H9 (cell line): ENCODE results near the gene KCNS3. TPM values are rescaled to one million over a fixed set of nuclear protein-coding genes. Genes with fewer than 3 reads are reported as not detected.
A peak's percentile ranks its signal among the peaks of the same experiment; 100 is the strongest.

Experiments used
- DNase-seq: peaks from one replicate; pipeline ENCODE4 v3.0.0-alpha.2; 2017
- H2AFZ ChIP-seq: one replicate; pipeline ENCODE4 v1.6.1; 2013; ENCODE audit warnings: mild to moderate bottlenecking, low read length, control low read depth, moderate library complexity
- H2AK5ac ChIP-seq: 2 replicates; pipeline ENCODE4 v1.6.1; 2013; ENCODE audit warnings: low read length, control low read depth, mixed read lengths; ENCODE audit not compliant: insufficient read length
- H2BK120ac ChIP-seq: one replicate; pipeline ENCODE4 v1.6.1; 2013; ENCODE audit warnings: low read depth, mild to moderate bottlenecking, low read length, control low read depth, inconsistent platforms; ENCODE audit not compliant: poor library complexity, severe bottlenecking
- H2BK12ac ChIP-seq: 2 replicates; pipeline ENCODE4 v1.6.1; 2013; ENCODE audit warnings: low read length, control low read depth, mixed read lengths, low read depth; ENCODE audit not compliant: insufficient read length
- H2BK15ac ChIP-seq: 2 replicates; pipeline ENCODE4 v1.6.1; 2013; ENCODE audit warnings: low read depth, low read length, control low read depth
- H2BK20ac ChIP-seq: one replicate; pipeline ENCODE4 v1.6.1; 2013; ENCODE audit warnings: low read depth, mild to moderate bottlenecking, low read length, control low read depth, inconsistent platforms; ENCODE audit not compliant: poor library complexity, severe bottlenecking
- H2BK5ac ChIP-seq: 2 replicates; pipeline ENCODE4 v1.6.1; 2013; ENCODE audit warnings: low read length, control low read depth, mixed read lengths; ENCODE audit not compliant: insufficient read length
- H3K14ac ChIP-seq: 2 replicates; pipeline ENCODE4 v1.6.1; 2013; ENCODE audit warnings: low read length, control low read depth; ENCODE audit not compliant: insufficient read depth
- H3K18ac ChIP-seq: 2 replicates; pipeline ENCODE4 v1.6.1; 2013; ENCODE audit warnings: low read depth, mild to moderate bottlenecking, mixed read lengths, low read length, control low read depth; ENCODE audit not compliant: insufficient read length
- H3K23ac ChIP-seq: 2 replicates; pipeline ENCODE4 v1.6.1; 2013; ENCODE audit warnings: low read length, control low read depth, mixed read lengths, low read depth; ENCODE audit not compliant: insufficient read length
- H3K23me2 ChIP-seq: 2 replicates; pipeline ENCODE4 v1.6.1; 2013; ENCODE audit warnings: low read depth, mild to moderate bottlenecking, mixed read lengths, low read length, control low read depth; ENCODE audit not compliant: insufficient read length, poor library complexity, severe bottlenecking
- H3K27ac ChIP-seq: 2 replicates; pipeline ENCODE4 v1.5.1; 2013; ENCODE audit warnings: low read length, control low read depth, mixed read lengths, low read depth; ENCODE audit not compliant: insufficient read length
- H3K27me3 ChIP-seq: 2 replicates; pipeline ENCODE4 v1.6.1; 2013; ENCODE audit warnings: low read length, control low read depth, inconsistent platforms; ENCODE audit not compliant: insufficient read depth
- H3K4ac ChIP-seq: 2 replicates; pipeline ENCODE4 v1.6.1; 2013; ENCODE audit warnings: low read depth, mild to moderate bottlenecking, control low read depth, inconsistent platforms, low read length, moderate library complexity
- H3K4me1 ChIP-seq: 2 replicates; pipeline ENCODE4 v1.6.1; 2013; ENCODE audit warnings: low read length, control low read depth, inconsistent platforms; ENCODE audit not compliant: insufficient read depth
- H3K4me2 ChIP-seq: 2 replicates; pipeline ENCODE4 v1.6.1; 2013; ENCODE audit warnings: low read length, control low read depth, mixed read lengths; ENCODE audit not compliant: insufficient read length, insufficient read depth
- H3K56ac ChIP-seq: 2 replicates; pipeline ENCODE4 v1.6.1; 2013; ENCODE audit warnings: low read depth, mild to moderate bottlenecking, mixed read lengths, low read length, control low read depth; ENCODE audit not compliant: insufficient read length
- H3K79me1 ChIP-seq: 2 replicates; pipeline ENCODE4 v1.6.1; 2013; ENCODE audit warnings: low read depth, mild to moderate bottlenecking, moderate library complexity, low read length, control low read depth, inconsistent platforms; ENCODE audit not compliant: insufficient read depth, poor library complexity, severe bottlenecking
- H3K79me2 ChIP-seq: 2 replicates; pipeline ENCODE4 v1.6.1; 2013; ENCODE audit warnings: low read length, control low read depth, inconsistent platforms; ENCODE audit not compliant: insufficient read depth
- H3K9ac ChIP-seq: 2 replicates; pipeline ENCODE4 v1.6.1; 2013; ENCODE audit warnings: low read length, control low read depth, mixed read lengths; ENCODE audit not compliant: insufficient read length; ENCODE audit errors: extremely low read depth
- H3K9me3 ChIP-seq: one replicate; pipeline ENCODE4 v1.6.1; 2013; ENCODE audit warnings: low read depth, low read length, inconsistent platforms; ENCODE audit not compliant: control insufficient read depth
- H3T11ph ChIP-seq: one replicate; pipeline ENCODE4 v1.6.1; 2013; ENCODE audit warnings: mild to moderate bottlenecking, low read length, control low read depth, inconsistent platforms
- H4K20me1 ChIP-seq: one replicate; pipeline ENCODE4 v1.6.1; 2013; ENCODE audit not compliant: control insufficient read depth, insufficient read length, insufficient read depth
- H4K5ac ChIP-seq: 2 replicates; pipeline ENCODE4 v1.6.1; 2013; ENCODE audit warnings: low read depth, mild to moderate bottlenecking, mixed read lengths, low read length, control low read depth; ENCODE audit not compliant: insufficient read length
- H4K8ac ChIP-seq: replicated peaks from 2 replicates; pipeline ENCODE4 v1.6.1; 2013; ENCODE audit warnings: low read length, control low read depth, mixed read lengths, low read depth; ENCODE audit not compliant: insufficient read length
- H4K91ac ChIP-seq: 2 replicates; pipeline ENCODE4 v1.6.1; 2013; ENCODE audit warnings: low read depth, mild to moderate bottlenecking, moderate library complexity, mixed read lengths, low read length, control low read depth; ENCODE audit not compliant: insufficient read length
- H3K27ac Mint-ChIP-seq, 3 experiments: 2 replicates in 2 of 3; 3 replicates in 1 of 3; pipeline ENCODE4 v1.8.0; 2020 to 2021; ENCODE audit warnings: mixed read lengths in 3 of 3, mild to moderate bottlenecking in 1 of 3, moderate library complexity in 1 of 3
- H3K27me3 Mint-ChIP-seq: 2 replicates; pipeline ENCODE4 v1.8.0; 2021; ENCODE audit warnings: low read depth, mild to moderate bottlenecking, moderate library complexity, mixed read lengths
- H3K36me3 Mint-ChIP-seq, 3 experiments: 2 replicates in 2 of 3; 3 replicates in 1 of 3; pipeline ENCODE4 v1.8.0; 2020 to 2021; ENCODE audit warnings: low read depth in 3 of 3, mixed read lengths in 3 of 3; ENCODE audit not compliant: insufficient read depth in 1 of 3
- H3K4me1 Mint-ChIP-seq, 2 experiments: 2 replicates each; pipeline ENCODE4 v1.8.0; 2020; ENCODE audit warnings: mixed read lengths in 2 of 2
- H3K4me3 Mint-ChIP-seq, 2 experiments: 2 replicates in 1 of 2; 3 replicates in 1 of 2; pipeline ENCODE4 v1.8.0; 2020 to 2021; ENCODE audit warnings: mild to moderate bottlenecking in 2 of 2, mixed read lengths in 2 of 2, moderate library complexity in 1 of 2
- H3K9me3 Mint-ChIP-seq, 2 experiments: 2 replicates in 1 of 2; 3 replicates in 1 of 2; pipeline ENCODE4 v1.8.0; 2020; ENCODE audit warnings: mild to moderate bottlenecking in 2 of 2, mixed read lengths in 2 of 2, moderate library complexity in 1 of 2
- CTCF ChIP-seq: fragments of 200-600 bp; sonication (generic); conservative IDR thresholded peaks from 3 replicates; pipeline ENCODE4 v1.8.0; 2021; ENCODE audit warnings: antibody characterized with exemption, mild to moderate bottlenecking
- WGBS: extraction: QIAGEN DNeasy Blood & Tissue Kit; methylation state at CpG from one replicate; pipeline ENCODE4 v1.1.7; 2013; ENCODE audit warnings: missing lambda C conversion rate, low lambda C conversion rate, mixed read lengths; ENCODE audit not compliant: insufficient read length; ENCODE audit errors: extremely low coverage; 5-methylcytosine and 5-hydroxymethylcytosine counted together
- total RNA-seq: library from RNA; stranded (reverse); gene quantifications from 2 replicates; pipeline ENCODE4 v1.2.1, GENCODE V29; 2021

KCNS3 gene
- total RNA-seq, 1 experiment from 2014 or later: 8.0 TPM

- no peak overlapping the region for H3T11ph ChIP-seq
- H3K4me2 ChIP-seq: no peak overlapping the region
- H3K27me3 Mint-ChIP-seq: peaks cover 4% of the 10 kb centered on the region
- DNase-seq: no peak
- H3K9me3 Mint-ChIP-seq: no peaks in the 10 kb centered on the region
- no peaks in the 10 kb centered on the region for H3K9me3 ChIP-seq
- WGBS: no CpG with 5 or more reads among the region's 1 CpG
- no peak overlapping the region for H3K23ac ChIP-seq
- H3K18ac ChIP-seq: no peak overlapping the region
- no peak overlapping the region for H2BK120ac ChIP-seq
- no peaks in the 10 kb centered on the region for H3K79me1 ChIP-seq
- H3K4ac ChIP-seq: no peak overlapping the region
- no peaks in the 10 kb centered on the region for H3K36me3 Mint-ChIP-seq
- H3K14ac ChIP-seq: no peak overlapping the region
- no peak overlapping the region for H3K27ac ChIP-seq
- H4K5ac ChIP-seq: no peak overlapping the region
- no peak overlapping the region for H2AFZ ChIP-seq
- no peaks in the 10 kb centered on the region for H3K79me2 ChIP-seq
- no peak overlapping the region for H3K9ac ChIP-seq
- H3K27me3 ChIP-seq: no peaks in the 10 kb centered on the region
- H2AK5ac ChIP-seq: no peak overlapping the region
- H2BK20ac ChIP-seq: no peak overlapping the region
- peak overlapping the region; percentile 60 for H4K8ac ChIP-seq
- no peak overlapping the region for H2BK5ac ChIP-seq
- H3K27ac Mint-ChIP-seq: no peak overlapping the region
- H3K23me2 ChIP-seq: no peaks in the 10 kb centered on the region
- no peak overlapping the region for H2BK12ac ChIP-seq
- TF ChIP-seq CTCF: no peak
- no peaks in the 10 kb centered on the region for H3K4me1 ChIP-seq
- H4K91ac ChIP-seq: no peak overlapping the region
- peaks cover 5% of the 10 kb centered on the region in 2 experiments; a peak in 3 of 4 replicates for H3K4me1 Mint-ChIP-seq
- H4K20me1 ChIP-seq: peaks cover 2% of the 10 kb centered on the region
- H3K56ac ChIP-seq: no peak overlapping the region
- no peak overlapping the region for H2BK15ac ChIP-seq
- H3K4me3 Mint-ChIP-seq: no peak overlapping the region
These were observed 20.4 kb upstream of the KCNS3 start for GRCh38 chr2:17858064-17858463.
